Mesenteric fat pad (tissue), 1 donor: ENCODE data around the gene ATL1. TPM values are rescaled to one million over a fixed set of nuclear protein-coding genes. Genes with fewer than 3 reads are reported as not detected.
A peak's percentile ranks its signal among the peaks of the same experiment; 100 is the strongest.

Experiments used
- DNase-seq: peaks from one replicate; pipeline ENCODE4 v3.0.0-alpha.2; 2020; ENCODE audit warnings: low spot score
- long read RNA-seq: library from polyadenylated mRNA; unstranded; transcript quantifications from one replicate; pipeline ENCODE4 v2.0.0, GENCODE V29; 2020
- total RNA-seq: library from RNA; stranded (reverse); fragmentation: NEBNext Ultra II Directional; extraction: Animal tissue kit (Norgen Biotek cat#: 25700); gene quantifications from one replicate; pipeline ENCODE4 v1.2.1, GENCODE V29; 2021
- donor health status: DM: yes; HTN: yes; CAD: no.

The ATL1 gene
- 3.6 TPM for total RNA-seq
- long read RNA-seq, partial matches to known transcripts: 8 of 10 reads
- long read RNA-seq, other reads (novel, unspliced or antisense): 2 of 10 reads

DNA sequence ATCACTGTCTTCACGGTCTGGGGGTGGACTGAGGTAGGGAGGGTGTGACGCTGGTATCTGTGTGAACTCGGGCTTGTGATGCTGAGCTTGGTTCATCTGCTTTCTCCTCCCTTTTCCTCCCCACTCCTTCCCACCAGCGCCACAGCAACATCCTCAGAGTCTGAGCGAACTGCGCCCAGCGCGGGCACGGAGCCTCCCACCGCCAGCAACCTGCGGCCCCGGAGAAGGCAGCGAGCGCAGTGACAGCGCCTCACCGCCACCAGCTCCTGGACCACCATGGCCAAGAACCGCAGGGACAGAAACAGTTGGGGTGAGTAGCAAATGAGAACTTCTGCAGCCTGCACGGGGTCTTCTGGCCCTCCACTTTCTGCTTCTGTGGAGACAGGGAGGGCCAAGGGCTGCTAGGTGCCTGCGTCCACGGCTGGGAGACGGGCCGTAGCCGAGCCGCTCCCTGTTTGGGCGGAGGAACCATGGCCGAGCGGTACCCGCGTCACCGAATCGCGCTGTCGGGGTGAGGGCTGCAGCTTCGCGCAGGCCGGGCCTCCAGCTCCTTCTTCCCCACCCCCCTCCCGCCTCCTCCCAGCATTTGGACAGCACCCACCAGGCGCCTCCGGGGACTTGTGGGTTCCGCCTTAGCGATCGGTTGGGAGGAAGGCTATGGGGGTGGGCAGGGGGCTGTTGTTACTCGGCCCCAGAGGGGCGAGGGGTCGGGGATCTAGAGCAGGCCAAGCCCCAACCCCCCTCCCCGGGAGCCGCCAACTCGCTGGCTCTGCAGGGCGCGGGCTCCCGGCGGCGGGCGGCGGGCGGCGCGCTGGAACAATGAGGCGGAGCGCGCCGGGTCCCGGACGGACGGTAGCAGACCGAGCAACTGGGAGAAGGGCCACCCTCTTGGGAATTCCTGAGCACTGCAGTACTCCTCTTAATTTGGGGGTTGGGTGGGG is at the start of gene ATL1:
Gene ATL1 (plus strand): TSS at position 156 of the 941 bp plus-strand sequence. CDS start 121 bp downstream, at position 277.
- DNase-seq: no peak

DNA sequence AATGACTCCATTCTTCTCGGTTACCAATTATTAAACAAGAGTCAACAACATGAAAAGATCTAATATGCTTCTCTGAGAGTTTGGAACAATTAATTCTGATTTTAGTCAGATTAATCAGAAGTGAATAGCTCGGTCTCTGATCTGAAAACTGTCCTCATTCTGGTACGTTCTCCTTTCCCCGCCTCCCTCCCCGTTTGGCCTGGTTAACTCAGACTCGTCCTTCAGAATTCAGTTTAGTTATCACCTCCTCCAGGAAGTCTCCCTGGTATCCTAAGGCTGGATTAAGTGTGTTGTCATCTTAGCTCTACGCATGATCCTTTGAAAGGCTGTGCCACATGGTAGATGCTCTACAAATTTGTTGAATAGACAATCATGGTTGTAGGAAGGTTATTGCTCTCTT is 49.8 kb upstream of the ATL1 start:
- DNase-seq: no peak

DNA sequence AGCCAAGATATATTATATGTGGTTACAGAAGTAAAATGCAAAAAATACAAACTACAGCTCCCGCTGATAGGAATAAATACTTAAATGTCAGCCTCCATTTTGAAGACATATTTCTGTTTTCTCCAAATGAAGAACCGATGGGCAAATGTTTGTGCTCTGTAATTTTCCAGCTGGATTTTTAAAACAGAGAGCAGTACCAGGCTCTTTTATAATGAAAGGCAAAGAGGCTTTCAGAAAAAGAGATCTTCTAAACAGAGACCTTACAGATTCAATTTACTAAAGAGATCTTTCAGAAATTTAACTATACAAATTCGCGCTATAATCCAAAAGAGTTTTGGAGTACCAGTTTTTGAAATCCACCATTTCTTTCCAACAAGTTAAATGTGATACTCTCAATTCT is 47.5 kb upstream of the ATL1 start:
- no peak for DNase-seq

DNA sequence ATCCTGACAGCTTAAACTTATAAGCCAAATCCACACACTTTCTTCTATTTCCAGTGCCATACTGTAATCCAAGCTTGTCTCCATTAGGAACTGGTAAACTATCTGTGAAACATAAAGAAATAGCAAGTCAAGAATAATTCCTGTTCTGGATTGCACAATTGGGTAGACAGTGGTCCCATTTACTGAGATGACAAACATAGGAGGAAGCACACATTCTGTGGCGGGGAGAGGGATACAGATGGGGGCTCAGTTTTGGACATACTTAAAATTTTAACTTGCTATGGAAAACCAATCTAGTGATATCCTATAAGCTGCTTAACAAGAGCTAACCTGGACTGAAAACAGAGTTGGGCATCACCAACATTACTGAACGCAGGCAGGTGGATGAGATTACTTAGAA is 43.9 kb upstream of the ATL1 start:
- DNase-seq: no peak

DNA sequence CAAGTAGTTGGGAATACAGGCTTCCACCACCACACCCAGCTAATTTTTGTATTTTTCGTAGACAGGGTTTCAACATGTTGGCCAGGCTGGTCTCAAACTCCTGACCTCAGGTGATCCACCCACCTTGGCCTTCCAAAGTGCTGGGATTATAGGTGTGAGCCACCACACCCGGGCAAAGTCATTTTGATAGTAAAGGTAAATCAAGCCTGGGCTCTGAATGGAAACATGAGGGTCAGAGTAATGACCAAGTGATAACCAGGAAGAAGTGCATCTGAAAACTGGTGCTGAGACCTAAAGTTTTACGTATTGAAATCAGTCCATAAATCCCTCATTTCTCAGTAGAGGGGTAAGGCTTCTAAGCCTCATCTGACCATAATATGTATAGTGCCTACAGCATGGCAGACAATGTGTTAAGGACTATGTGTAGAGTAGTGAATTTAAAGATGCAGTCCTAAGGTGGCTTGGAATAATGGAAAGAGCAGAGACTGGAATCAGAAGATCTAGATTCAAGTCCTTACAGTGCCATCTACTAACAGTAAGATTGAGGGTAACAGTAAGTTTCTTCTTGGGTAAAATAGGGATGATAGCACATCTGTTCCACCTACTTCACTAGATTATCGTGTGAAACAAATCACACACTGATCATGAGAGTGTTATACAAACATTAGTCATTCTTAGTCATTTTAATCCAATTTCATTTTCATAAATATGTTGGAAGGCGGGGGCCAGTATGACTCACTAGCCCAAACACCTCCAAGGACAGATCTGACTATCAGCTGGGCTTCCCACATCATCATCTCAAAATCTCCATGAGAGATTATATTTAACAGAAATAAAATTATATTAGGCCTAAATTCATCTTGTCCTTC is 38.8 kb upstream of the ATL1 start:
- DNase-seq: no peak

DNA sequence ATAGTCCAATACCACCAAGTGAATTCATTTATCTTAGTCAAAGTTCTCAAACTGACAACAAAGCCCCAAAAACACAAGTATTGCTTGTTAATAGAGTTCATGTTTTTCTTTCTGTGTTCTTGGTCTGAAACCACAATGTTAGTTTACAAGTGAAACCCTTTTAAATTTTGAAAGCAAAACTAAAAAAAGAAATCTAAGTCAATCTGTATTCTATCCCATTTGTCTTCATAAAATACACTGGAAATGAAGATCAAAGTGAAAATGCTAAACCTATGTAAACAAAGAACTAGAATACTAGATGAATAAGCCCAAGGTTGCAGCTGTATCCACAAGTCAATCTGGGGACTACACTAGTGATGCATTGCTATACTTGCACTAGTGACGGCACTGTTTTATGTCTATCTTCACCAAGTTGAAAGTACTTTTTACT is 38.0 kb upstream of the ATL1 start:
- no peak for DNase-seq

DNA sequence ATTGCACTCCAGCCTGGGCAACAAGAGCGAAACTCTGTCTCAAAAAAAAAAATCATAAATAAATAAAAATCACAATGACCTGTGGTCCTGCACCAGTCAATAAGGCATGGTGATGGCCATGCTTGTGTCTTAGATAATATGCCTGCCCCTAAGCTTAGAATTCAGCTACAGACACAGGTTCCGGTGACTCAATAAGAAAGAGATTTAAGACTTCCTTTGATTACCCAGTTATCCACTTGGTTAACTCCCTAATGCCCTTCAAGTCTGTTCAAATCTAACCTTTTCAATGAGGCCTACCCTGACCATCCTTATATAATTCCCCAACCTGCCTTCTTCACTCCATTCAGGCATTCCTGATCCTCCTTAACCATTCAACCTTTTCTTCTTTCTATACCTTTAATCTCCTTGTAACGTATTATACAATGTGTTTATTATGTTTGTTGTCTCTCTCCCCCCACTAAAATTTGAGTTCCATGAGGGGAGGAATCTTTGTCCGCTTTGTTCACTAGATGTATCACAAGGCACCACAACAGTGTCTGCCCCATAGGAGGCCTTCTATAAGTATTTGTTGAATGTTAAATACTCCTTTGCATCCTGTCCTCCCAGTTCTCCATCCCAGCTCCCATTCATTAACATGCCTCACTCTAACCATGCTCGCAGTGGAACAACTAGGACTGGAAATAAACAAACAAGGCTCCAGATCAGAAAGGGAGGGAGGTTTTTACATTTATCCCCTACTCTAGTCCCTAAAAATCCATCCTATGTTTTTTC is 36.5 kb upstream of the ATL1 start:
- no peak for DNase-seq

DNA sequence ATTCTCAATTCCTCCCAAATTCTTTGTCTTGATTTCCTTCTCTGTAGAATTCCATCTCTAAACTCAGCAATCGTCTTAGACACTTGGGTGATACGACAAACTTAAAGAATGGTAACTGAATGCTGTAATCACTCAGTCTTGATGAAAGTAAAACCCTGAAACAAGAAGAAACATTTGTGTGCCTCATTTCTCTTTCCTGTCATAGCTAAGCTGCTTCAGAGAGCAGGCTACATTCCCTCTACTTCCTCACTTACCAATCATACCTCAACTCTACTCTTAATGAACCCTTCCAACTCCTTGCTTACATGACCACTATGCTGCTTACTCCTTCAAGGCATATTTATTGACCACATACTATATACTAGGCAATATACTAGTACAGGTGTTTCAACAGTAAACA is 35.9 kb upstream of the ATL1 start:
- no peak for DNase-seq

GRCh38 chr14:50524731-50525515 is 35.0 kb upstream of the ATL1 start:
- no peak for DNase-seq

- no peak for DNase-seq
Measured at GRCh38 chr14:50528000-50528399, 31.9 kb upstream of the ATL1 start.

DNA sequence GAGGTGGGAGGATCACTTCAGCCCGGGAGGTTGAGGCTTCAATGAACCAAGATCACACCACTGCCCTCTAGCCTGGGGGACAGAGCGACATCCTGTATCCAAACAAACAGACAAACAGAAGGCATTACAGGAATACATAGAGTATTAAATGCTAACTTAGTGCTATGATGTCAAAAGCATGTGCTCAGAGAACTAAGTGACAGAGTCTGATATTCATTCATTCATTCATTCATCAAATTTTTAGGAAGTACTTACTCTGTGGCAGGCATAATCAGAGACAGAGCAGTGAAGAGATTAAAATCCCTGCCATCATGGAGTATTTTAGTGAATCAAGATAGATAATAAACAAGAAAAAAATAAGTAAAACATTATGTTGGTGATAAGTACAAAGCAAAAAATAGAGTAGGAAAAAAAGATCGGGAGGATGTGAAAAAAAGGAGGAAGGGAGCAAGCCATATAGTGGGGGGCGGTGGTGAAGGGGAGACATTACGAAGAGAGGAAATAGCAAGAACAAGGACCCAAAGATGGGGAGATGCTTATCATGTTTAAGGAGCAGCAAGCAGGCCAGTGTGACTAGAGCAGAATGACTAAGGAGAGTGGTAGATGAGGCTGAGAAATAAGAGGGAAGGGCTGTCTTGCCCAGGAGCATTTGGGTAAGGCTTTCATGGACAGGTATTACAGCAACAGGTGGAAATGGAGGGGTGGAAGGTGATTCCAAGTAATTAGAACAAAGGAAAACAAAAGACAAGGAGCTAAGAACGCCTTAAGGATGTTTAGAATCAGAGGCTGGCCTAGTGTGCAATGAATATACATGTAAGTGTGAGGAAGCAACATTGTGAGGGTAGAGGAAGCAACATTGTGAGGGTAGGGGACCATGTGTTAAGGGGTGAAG is 30.4 kb upstream of the ATL1 start:
- DNase-seq: no peak

GRCh38 chr14:50530358-50530757 is 29.6 kb upstream of the ATL1 start:
- DNase-seq: no peak

GRCh38 chr14:50530794-50531365 is 29.1 kb upstream of the ATL1 start:
- DNase-seq: no peak

GRCh38 chr14:50531595-50532501 is 28.1 kb upstream of the ATL1 start:
- DNase-seq: no peak

GRCh38 chr14:50532502-50533240 is 27.3 kb upstream of the ATL1 start, which contains the start of gene MAP4K5:
Gene MAP4K5, minus strand, starts transcription at chr14:50532569. Its CDS starts 520 bp downstream, at chr14:50532049.
- DNase-seq: peak; percentile 97

GRCh38 chr14:50533241-50533705 is 26.7 kb upstream of the ATL1 start:
- DNase-seq: no peak

- DNase-seq: no peak
Measured at GRCh38 chr14:50533806-50534205, 26.1 kb upstream of the ATL1 start.
